NCI-H748 (cell line): ENCODE results near the gene EPHB1.

Experiments
- DNase-seq: peaks from one replicate; lab custom pipeline; 2025; ENCODE audit not compliant: unreplicated experiment; lab: John Stamatoyannopoulos, UW

EPHB1 gene

GRCh38 chr3:135181408-135181807, 386.3 kb downstream of the EPHB1 start:
- DNase-seq: no peak

DNA sequence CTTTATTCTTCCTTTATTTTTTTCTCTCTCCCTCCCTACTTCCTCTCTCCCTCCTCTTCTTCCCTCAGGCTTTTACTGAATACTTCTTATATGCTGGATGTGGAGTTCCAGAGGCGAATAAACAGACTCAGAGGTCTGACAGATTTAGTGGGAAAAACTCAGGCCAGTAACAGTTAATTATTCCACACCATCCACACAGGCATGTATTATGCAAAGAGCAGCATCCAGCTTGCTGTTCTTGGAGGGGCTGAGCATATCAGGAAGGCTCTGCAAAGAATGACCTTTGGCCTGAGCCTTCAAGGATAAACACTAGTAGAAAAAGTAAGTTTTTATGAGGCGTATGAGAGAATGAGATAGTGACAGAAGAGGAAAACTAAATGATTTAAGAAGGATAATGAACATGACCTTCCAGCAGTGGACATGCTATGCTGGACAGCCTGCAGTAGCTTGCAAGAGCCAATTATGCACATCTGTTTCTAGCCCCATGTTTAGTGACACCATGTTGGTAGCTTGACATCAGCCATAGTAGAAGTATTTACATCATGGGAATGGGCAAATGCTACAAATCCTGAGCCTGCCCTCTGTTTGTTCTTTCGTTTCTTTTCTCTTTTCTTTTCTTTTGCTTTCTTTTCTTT, 387.4 kb downstream of the EPHB1 start:
- no peak for DNase-seq

GRCh38 chr3:135190658-135191057, 395.6 kb downstream of the EPHB1 start:
- no peak for DNase-seq

- no peak for DNase-seq
Observed at GRCh38 chr3:135191708-135192107, 396.6 kb downstream of the EPHB1 start.

DNA sequence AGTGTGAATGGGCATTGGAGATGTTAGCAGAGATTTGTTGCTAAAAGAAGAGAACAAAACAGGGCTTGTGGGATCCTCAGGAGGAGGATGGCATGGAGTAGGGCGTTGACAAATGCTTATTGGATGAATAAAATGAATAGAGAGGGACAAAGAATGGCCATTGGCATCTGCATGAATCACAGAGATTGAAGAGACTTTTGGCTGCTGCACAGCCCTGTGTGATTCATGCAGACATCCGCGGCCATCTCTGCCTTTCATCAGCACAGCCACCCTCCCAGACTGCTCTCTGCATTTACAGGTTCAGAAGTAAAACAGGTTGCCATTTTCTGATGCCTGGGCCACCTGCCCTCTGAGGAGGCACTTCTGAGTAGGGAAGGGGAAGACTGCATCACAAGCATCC, 397.9 kb downstream of the EPHB1 start:
- no peak for DNase-seq

- DNase-seq: no peak
Observed at GRCh38 chr3:135197246-135197645, 402.2 kb downstream of the EPHB1 start.

- DNase-seq: no peak
Observed at GRCh38 chr3:135197856-135198255, 402.8 kb downstream of the EPHB1 start.

- DNase-seq: no peak
Observed at GRCh38 chr3:135199137-135199536, 404.1 kb downstream of the EPHB1 start.

- DNase-seq: no peak
Observed at GRCh38 chr3:135203026-135203425, 408.0 kb downstream of the EPHB1 start.

DNA sequence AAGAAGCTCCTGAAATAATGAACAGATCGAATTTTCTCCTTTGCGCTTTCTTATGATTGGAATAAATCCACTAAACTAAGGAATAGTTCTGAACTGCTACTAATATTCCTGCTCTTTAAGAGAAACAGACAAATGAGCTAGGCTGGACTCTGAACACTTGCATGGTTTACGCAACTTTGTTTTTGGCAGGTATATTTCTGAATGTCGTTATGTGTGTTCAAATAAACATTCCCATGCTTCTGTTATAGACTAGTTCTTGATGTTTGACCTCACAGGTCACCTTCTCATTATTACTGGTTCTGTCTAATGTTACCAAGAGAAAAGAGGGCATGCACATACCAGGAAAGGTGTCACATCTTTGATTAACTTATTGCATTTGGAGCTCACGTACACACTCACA, 418.2 kb downstream of the EPHB1 start:
- no peak for DNase-seq

- DNase-seq: no peak
Observed at GRCh38 chr3:135213822-135214221, 418.8 kb downstream of the EPHB1 start.

DNA sequence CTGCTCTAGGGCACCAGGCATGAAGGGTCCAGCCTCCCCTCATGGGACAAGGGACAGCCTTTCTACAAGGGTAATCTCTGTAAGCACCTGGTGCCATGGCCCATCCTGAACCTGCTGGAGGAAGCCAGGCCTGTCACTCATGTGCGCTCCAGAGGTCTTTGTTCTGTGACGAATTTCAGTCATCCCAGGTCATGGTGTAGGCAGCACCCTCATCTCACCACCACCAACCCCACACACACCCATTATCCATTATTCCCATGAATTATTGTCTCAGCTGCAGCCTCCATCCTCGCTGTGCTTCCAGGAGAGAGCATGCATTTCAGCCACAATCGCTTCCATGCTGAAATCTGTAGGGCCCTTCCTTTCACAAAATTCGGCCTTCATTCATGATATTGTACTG, 419.3 kb downstream of the EPHB1 start:
- DNase-seq: no peak

DNA sequence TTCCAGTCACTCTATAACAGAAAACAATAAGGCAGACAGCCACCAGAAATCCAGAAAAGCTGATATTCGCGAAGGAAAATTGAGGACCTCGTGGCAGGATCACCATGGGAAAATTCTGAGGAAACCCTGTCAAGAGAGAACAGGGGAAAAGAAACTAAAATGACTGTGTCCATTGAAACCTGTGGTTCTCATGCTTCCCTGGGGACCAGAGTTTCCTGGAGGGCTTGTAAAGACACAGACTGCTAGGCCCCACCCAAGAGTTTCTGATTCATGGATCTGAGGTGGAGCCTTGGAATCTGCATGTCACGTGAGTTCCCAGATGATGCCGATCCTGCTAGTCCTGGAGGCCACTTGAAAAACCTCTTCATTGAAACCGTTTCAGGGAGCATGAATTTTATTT, 420.5 kb downstream of the EPHB1 start:
- DNase-seq: no peak

GRCh38 chr3:135216659-135217058, 421.6 kb downstream of the EPHB1 start:
- no peak for DNase-seq

- no peak for DNase-seq
Observed at GRCh38 chr3:135217730-135218129, 422.7 kb downstream of the EPHB1 start.

GRCh38 chr3:135218304-135218703, 423.2 kb downstream of the EPHB1 start:
- DNase-seq: peak; percentile 21

- no peak for DNase-seq
Observed at GRCh38 chr3:135218782-135219181, 423.7 kb downstream of the EPHB1 start.

DNA sequence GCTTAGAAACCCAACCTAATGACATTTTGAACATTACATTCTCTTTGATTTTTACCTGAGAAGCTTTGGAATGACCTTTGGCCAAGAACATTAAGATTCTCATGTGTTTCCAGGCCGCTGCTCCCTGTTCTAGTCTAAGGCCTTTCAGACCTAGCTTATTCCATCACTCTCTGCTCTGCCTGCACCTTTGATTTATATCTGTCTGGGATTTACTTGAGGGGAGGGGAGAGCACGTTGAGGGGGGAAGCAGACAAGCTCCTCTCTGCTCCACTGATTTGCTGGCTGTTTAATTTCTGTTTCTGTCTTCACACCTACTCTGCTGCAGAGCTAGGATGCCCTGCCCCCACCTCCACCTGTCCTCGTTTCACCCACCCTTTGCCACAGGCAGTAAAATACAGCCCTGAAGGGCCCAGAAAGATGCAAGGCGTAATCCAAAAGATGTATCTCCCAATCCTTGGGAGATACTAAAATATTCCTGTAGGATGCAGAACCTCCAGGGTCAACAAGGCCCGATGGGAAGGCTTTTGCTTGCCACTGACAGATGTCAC, 429.8 kb downstream of the EPHB1 start:
- no peak for DNase-seq

DNA sequence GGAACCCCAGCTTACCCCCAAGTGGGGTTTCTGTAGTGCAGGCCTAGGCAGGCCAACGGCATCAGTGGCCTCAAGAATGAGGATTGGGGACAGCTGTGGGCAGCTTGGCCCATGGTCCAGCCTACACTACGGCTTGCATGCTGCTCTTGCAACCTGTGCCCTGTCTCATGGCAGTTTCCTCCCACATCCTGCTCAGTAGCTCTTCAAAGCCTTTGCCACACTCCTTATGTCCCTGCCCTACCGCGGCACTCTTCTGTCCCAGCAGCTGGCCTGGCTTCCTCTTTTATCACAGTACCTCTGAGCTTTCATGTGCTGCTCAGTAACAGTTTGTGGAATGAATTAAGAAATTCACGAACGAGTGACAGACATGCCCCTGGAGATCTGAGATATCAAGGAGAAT, 431.0 kb downstream of the EPHB1 start:
- peak; percentile 26 for DNase-seq

- DNase-seq: no peak
Observed at GRCh38 chr3:135228201-135228600, 433.1 kb downstream of the EPHB1 start.

DNA sequence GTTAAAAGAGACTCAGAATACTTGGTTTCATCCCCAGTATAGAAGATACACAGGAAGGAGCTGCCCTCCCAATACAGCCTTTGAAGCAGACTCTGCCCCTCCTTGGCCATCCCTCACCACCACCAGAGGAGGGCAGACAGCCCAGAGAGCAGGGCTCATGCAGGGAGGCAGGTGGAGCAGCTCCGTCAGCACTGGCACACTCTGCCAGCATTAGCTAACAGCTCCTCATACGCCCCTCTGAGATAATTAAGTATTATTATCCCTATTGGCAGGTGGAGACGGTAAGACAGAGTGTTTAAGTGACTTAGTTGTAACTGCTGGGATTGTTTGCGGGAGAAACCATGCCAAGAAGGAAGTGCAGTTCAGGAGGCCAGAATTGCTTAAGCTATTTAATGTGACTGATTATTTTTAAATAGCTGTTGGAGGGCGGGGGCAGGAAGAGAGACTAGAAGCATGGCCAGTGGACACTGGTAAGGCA, 434.0 kb downstream of the EPHB1 start:
- peak; percentile 98 for DNase-seq

DNA sequence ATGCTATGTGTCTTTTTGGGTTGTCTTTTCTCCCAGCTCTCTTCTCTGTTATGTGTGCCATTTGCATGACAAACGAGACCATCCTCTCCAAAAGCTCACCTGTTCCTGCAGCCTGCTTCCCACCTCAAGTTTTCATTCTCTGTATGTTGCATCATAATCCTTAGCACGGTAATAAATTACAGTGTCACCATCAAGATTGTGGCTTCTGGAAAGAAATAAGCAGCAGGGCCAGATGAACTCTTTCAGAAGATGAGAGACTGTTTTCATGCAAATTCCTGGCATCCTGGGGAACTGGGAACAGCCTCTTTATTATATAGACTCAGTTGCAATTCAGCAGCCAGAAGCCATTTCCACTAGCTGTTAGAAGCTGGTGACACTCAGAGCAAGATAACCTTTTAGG, 436.7 kb downstream of the EPHB1 start:
- peak; percentile 78 for DNase-seq

- no peak for DNase-seq
Observed at GRCh38 chr3:135232226-135232625, 437.2 kb downstream of the EPHB1 start.
